HG03432 (cell line): ENCODE data around the gene TMCC3.

Experiments
- ATAC-seq: cut with Tn5 transposase; IDR thresholded peaks from one replicate; pipeline ENCODE4 v1.9.1; 2021; ENCODE audit warnings: mild to moderate bottlenecking, moderate library complexity; ENCODE audit not compliant: unreplicated experiment

The TMCC3 gene

DNA sequence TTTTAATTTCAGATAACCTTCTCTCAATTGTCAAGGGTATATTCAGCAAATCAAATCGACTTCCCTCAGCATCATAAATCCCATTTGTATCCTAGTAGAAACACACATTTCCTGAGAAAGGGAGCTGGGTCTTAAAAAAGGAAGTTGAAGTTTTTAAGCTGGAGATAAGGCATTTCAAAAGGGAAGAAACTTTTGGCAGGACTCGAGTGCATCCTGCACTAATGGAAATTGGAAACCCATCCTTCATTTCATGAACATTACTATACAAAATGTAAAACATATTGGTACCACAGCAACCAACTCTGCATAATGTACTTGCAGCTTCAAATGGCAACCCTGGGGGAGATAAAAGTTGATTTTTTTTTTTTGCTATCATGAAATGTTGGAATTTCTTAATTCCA is 23.7 kb upstream of the TMCC3 start:
- no peak for ATAC-seq

DNA sequence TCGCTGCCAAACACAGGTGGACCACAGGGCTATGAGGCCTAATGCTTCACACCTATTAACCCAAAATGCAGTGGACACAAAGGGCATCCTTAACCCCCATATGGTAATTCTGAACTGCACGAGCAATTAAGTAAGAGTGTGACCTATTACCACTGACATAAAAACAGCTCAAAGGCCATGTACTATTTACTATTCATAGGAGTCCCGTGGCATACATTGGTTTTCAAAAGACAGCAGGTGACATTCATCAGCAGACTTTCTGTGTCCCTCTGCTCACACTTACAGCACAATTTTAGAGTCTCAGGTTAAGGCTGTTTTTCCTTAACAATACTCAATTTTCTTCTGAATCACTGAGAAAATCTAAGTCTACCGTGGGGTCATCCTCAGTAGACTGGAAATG is 23.1 kb upstream of the TMCC3 start:
- ATAC-seq, result no peak

DNA sequence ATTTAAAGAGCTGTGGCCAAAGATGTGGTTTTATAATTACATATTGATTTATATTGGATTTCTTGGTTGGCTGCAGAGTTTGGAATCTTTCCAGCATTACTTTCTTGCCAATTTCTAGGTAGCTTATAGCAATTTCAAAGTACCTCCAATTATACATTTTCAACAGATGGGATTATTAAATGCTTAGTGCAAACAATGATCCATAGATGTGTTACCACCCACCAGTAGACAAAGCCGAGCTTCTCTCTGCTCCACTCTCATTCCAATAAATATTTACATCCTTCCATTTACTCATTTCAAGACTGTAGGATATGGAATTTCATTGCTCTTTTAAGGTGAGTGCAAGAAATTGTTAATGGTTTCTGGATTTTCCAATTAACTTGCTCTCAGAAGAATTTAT is 21.6 kb upstream of the TMCC3 start:
- ATAC-seq, result no peak

DNA sequence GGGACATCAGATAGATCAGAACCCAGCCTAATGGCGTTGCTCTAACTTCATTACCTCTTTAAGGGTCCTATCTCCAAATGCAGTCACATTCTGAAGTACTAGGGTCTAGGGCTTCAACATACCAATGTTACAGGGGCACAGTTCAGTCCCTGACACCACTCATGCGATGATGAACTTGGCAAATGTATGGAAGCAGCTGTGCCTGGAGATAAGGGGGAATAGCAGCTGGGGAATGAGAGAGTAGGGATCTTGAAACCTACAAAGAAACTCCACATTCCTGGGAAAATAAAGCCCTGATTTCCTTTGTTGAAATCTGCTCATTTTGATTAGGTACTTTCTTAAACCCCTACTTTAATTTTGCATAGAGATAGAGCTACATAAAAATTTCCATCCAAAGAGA is 20.5 kb upstream of the TMCC3 start:
- ATAC-seq, result no peak

DNA sequence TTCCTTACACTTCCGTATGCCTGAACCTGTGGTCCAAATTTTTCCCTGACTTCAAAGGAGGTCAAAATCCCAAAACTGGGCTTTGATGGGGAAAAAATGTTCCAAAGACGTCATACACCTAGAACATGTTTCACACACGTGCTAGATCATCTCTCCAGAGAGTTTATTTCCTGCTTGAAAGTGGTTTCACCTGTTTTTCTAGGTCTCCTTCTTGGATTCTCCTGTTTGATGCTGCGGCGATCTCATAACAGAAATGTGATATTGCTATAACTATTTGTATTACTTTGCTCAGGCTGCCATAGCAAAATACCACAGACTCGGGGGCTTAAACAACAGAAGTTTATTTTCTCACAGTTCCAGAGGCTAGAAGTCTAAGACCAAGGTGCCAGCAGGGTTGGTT is 19.7 kb upstream of the TMCC3 start:
- ATAC-seq, result no peak

DNA sequence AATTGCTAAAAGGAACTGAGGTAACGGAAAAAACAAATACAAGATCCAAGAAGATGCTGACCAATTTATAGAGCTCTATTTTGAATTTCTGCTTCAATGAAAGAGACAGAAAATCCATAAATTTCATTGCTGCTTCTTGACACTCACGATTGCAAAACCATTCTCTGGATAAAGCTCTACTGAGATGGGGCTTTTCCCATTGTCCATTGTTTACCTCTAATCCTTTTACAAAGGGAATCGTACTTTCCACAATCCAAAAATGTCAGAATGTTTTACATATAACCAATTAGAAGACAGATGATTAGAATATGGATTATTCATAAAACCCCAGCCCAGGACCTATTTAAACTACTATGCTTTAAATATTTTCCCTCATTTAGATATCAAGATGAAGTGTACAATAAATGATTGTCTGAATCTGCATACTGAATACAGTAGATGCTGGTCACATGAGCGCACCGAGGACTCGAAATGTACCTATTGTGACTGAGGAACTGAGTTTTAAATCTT is 16.7 kb upstream of the TMCC3 start:
- ATAC-seq, result no peak

DNA sequence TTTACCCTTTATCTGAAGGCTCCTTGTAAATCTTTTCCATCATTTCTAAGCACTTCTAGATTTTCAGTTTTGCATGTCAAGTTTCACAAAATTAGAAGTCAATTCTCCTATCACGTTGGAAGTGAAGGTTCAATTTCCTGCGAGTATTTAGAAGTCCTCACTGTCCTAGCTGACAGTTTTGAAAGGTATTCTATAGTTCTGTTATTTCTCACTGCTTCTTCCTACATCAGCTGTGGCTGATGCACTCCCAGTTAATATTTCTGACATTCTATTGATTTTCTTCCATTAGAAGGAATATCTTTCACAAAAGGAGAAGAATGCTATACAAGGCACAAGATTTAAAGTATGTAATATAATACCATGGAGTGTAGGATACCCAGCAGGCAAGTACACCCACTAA is 15.8 kb upstream of the TMCC3 start:
- no peak for ATAC-seq

DNA sequence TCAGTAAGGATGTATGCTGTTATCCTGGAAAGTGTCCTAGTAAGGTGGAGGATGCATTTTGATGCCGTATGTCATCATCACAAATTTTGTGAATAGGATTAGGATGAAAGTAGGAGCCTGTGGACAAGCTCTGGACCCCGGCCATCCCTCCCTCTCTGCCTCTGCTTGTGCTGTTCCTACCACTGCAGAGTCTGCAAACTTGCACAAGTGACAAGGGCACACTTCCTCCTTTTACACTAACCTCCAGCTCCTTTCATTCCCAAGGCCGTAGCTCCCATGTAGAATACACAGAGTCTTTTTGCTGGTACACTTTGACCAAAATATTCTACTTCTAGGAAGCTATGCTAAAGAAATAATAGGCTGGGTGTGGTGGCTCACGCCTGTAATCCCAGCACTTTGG is 13.3 kb upstream of the TMCC3 start:
- ATAC-seq, result no peak

DNA sequence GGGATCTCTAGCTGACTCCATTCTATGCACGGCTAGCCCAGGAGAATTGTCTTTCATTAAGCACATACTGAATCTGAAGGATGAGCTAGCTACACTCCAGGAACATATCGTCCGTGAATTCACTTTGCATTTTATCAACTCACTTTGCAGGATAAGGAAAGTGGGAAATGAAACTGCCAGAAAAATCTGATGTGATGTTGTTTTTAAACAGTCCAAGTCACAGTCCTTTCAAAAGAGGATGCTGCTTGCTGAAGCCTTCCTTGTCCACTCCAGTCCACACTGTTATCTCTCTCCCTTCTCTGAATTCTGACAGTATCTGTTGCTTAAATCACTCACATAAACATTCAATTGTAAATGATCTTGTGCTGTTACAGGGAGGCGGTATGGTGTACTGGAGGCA is 12.7 kb upstream of the TMCC3 start:
- no peak for ATAC-seq

DNA sequence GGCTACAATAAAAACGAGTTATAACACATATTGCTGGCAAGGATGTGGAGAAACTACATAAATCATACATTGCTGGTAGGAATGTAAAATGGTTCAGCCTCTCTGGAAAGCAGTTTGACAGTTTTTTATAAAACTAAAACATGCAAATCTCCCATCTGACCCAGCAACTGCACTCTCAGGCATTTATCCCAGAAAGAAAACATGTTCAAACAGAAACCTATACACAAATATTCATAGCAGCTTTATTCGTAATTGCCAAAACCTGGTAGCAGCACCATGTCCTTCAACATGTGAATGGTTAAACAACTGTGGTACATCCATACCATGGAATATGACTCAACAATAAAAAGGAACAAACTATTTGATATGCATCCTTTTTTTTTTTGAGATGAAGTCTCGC is 10.1 kb upstream of the TMCC3 start:
- no peak for ATAC-seq

DNA sequence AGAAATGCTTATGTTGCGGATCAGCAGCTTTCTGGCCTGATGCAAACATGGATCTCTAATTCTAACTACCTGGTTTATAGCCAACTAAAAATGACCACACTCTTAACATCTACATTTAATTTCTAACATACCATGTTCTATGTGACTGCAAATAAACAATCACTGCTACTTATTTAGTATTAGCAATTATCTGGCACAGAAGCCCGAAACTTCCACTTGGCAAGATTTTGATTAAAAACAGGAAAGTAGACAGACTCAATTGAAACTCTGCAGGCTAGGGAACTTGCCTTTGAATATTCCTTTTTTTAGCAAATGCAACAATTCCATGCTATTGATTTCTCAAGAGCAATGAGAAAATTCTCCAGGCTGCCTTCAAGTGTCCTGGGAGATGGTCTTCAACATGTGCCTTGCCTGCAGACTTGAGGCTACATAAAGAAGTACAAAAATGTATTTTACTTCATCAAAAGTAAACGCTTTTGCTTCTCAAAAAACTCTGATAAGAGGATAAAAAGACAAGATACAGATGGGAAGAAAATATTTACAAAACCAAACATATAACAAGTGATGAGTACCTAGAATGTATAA is 9.1 kb upstream of the TMCC3 start:
- ATAC-seq, result no peak

DNA sequence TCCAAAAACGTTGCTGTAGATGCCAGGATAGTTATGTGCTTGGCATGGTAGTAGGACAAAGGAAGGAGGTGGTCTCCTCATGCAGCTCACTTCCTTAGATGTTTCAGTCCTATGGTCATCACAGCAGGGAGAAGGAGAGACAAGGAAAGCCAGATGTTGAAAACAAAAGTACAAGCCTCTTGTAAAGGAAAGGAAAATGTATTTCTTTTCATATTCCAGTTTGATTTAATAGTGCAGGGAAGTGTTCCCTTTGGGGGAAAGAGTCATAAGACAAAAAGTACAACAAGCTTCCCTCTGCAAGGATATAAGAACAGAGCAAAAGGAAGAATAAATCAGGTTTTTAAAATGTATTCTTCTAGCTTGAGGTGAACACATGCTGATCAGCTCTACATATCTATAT is 8.6 kb upstream of the TMCC3 start:
- ATAC-seq, result no peak

DNA sequence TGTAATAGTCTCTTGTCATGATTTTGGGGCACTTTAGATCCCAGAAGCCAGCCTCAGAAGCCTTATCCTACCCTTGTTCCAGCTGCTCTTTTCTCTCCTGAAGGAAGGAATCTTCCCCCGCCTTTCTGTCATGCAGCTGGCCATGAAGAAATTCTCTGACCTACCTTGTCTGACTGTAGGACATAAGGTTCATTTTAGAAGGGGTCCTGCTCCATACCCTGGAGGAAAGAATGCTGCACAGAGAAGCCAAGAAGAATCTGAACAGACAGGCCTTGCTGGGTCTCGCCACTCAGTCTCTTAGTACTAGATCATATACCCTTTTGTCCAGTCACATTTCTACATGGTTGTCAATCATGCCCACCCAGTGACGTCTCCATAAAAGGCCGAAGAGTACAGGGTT is 6.2 kb upstream of the TMCC3 start:
- no peak for ATAC-seq

DNA sequence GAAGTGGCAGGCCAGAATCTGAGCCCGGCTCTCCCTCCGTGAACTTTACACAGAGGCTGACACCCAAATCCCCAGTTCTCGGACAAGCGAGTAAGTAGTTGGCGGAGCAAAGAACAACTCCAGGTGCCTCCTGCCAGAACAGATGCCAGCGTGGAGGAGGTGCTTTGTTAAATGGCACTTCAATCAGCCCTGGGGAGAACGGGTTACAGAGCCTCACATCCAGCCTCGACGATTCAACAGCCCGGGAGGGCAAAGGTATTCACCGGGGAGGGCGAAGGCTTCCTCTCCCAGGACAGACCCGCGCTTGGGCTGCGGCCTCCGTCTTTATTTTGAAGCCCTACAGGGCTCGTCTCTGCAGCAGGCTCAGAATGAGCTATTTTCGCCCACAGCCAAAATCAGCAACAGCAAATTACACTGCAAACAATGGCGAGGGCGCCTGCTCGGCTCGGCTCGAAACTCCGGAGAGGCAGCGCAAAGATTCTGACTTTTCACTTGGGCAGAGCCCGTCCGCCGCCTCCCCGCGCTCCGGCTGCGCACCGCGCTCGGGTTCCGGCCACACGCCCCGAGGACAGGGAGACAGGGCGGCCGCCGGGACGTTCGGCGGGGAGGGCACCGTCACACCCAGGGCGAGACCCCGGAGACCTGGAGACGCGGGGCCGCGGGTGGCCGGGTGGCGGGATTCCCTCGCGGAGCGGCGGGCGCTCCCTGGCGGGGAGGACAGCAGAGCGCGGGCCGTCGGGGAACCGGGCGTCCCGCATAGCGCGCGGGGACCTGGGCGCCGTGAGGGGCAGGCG is 811 bp downstream of the TMCC3 start:
- peak; percentile 58 for ATAC-seq

DNA sequence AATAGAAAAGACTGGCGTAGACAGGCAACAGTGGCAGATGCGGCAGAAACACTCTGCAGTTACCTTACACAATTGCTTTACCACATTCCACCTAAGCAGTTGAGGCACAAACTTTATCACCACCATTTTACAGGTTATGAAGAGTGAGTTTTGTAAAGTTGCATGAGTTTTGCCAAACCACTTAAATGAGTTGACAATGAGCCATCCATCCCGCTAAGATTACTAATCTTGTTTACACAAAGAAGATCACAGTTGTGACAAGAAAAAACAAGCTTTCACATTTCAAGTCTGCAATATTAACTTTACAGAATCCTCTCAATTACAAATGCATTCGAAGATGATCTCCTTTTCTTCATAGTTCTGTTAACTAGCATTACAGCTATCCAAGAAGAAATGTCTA is 1.8 kb downstream of the TMCC3 start:
- no peak for ATAC-seq

DNA sequence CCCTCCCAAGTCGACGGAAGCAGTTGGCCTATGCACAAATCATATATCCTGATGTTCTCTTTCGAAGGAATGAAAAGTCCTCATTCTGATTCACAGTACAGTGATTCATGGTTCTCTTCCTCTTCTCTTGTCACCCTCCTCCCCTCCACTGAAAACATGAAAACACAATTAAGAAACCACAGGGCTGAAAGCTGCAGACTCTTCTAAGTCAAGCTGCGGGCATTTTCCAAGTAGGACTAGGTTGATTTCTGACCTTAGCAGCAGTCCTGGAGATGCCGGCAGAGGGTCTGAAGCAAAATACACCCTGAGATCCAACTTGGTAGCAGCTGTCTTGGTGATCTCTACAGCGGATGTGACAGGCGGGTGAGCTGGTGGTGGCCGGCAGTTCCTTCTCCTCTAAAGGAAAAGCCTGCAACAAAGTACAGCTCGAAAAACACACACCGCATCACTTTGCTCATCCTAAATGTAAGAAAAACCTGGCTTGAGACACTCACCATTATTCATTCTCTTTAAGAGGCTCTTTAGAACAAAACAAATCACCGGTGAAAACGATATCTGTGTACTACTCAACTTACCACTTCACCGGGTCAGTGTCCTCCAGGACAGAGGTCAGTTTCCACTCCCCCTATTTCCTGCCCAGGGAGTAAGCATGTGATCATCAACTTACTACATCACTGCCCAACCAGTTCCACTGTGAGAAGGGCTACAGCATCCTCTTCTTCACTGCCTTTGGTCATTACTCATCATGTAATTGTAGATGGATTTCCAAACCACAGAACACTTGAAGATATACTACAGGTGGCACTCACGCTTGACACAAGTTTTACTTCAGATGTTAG is 6.0 kb downstream of the TMCC3 start:
- peak; percentile 46 for ATAC-seq

DNA sequence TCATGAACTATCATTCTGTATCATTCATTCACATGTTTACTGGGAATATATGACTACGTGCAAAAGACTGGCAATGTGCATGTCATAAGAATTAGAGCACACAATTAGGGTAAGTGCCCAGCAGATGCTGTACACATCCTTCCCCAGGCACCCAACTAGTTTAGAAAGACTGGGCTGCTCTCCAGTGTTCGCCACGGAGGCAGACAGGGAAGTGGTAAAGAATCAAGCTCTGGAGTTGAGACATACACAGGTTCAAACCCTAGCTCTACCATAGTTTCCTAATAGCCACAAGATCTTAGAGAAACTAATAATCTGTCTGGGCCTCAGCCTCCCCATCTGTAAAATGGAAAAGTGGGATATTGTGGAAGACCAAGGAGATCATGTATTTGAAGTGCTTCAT is 6.8 kb downstream of the TMCC3 start:
- no peak for ATAC-seq

DNA sequence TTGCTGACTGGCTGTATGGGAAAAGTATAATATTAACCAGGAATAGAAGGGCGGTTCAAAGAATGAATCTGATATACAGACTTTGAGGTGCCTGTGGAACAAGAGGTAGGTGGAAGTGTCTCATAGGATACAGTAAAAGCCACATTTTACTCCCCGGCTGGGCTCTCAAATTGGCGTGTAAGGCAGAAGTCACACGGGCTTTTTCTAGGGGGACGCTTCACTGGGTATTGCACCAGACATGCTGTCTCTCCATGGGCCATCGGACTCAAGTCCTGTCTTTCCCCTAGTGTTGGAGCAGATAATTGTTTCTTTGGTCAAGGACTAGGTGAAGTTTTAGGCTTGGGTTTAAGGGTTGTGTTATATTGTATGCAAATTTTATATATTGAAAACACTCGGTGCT is 9.1 kb downstream of the TMCC3 start:
- ATAC-seq, result no peak

DNA sequence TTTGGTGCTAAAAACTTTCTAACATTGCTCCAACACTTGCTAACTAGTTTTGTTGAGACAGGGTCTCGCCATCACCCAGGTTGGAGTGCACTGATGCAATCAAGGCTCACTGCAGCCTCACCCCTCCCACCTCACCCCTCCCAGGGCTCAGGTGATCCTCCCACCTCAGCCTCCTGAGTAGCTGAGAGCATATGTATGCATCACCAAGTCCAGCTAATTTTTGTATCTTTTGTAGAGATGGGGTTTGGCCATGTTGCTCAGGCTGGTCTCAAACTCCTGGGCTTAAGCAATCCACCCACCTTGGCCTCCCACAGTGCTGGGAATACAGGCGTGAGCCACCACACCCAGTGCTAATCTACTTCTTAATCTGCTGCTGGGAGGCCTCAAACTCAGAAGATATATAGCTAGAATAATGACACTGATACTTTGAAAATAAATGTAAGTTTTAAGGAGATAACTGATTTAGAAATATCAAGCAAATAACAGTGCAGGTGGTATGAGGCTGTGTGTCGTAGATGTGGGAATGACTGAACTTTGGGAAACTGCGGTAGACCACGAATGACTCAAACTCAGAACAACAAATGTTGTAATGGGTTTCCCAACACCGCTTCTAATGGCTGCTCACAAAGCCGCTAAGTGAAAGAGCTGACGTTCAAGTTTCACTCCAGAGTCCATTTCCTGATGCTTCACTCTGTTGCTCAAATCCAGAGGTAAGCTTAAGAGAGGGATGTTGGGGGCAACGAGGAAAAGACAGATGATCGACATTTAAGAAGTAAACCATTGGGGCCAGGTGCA is 10.0 kb downstream of the TMCC3 start:
- peak; percentile 83 for ATAC-seq

DNA sequence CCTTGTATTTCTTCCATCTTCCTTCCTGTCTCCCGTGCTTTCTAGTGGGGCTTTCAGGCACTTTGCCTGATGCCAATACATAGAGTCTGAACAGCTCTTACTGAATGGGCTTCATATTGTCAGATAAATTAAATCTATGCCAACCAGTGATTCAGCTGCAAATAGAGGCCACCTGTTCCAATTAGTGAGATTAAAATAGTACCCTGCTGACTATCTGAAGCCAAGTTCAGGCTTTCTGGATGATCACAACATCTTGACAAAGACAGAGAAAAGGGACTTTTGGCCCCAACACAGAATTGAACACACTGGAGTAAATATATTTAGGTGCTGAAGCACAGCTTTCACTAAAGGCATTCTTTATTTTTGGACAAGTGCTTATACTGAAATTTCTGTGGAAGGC is 11.8 kb downstream of the TMCC3 start:
- no peak for ATAC-seq
